ENCODE results near the gene PCDHA12.

GRCh38 chr5:140926443-140927227 is 51.5 kb downstream of the PCDHA12 start:
- TF ChIP-seq, protein P1, sequence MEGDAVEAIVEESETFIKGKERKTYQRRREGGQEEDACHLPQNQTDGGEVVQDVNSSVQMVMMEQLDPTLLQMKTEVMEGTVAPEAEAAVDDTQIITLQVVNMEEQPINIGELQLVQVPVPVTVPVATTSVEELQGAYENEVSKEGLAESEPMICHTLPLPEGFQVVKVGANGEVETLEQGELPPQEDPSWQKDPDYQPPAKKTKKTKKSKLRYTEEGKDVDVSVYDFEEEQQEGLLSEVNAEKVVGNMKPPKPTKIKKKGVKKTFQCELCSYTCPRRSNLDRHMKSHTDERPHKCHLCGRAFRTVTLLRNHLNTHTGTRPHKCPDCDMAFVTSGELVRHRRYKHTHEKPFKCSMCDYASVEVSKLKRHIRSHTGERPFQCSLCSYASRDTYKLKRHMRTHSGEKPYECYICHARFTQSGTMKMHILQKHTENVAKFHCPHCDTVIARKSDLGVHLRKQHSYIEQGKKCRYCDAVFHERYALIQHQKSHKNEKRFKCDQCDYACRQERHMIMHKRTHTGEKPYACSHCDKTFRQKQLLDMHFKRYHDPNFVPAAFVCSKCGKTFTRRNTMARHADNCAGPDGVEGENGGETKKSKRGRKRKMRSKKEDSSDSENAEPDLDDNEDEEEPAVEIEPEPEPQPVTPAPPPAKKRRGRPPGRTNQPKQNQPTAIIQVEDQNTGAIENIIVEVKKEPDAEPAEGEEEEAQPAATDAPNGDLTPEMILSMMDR (IDR thresholded peaks at IDR 0.05): peak; percentile 41 to 70
- TF ChIP-seq EP300 (IDR thresholded peaks at IDR 0.05): no peak
- no peak for TF ChIP-seq POLR2AphosphoS5 (IDR thresholded peaks at IDR 0.05)
- TF ChIP-seq POLR2A (IDR thresholded peaks at IDR 0.05): no peak
